C4-2B (cell line): Measurements from ENCODE around the gene LMAN2.

Experiments used
- ZFX ChIP-seq: fragments of 450-650 bp; IDR thresholded peaks from 2 replicates; pipeline ENCODE4 v1.6.1; 2017
- TF ChIP-seq, protein P1 (sequence below): fragments of 450-650 bp; conservative IDR thresholded peaks from 2 replicates; pipeline ENCODE4 v1.5.1; 2017; ENCODE audit warnings: mild to moderate bottlenecking

GRCh38 chr5:177311392-177311722 is 40.1 kb downstream of the LMAN2 start:
- TF ChIP-seq, protein P1, sequence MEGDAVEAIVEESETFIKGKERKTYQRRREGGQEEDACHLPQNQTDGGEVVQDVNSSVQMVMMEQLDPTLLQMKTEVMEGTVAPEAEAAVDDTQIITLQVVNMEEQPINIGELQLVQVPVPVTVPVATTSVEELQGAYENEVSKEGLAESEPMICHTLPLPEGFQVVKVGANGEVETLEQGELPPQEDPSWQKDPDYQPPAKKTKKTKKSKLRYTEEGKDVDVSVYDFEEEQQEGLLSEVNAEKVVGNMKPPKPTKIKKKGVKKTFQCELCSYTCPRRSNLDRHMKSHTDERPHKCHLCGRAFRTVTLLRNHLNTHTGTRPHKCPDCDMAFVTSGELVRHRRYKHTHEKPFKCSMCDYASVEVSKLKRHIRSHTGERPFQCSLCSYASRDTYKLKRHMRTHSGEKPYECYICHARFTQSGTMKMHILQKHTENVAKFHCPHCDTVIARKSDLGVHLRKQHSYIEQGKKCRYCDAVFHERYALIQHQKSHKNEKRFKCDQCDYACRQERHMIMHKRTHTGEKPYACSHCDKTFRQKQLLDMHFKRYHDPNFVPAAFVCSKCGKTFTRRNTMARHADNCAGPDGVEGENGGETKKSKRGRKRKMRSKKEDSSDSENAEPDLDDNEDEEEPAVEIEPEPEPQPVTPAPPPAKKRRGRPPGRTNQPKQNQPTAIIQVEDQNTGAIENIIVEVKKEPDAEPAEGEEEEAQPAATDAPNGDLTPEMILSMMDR, result no peak
- TF ChIP-seq ZFX, result no peak; the same call in 1 of the 2 replicates
